ENCODE results near the gene KCND2. TPM values are rescaled to one million over a fixed set of nuclear protein-coding genes. Genes with fewer than 3 reads are reported as not detected.
"Not testable (repeated sequence)": the region's sequence is repeated elsewhere in the genome, so short reads cannot be mapped to it uniquely, and the experiment has no call there.

The KCND2 gene
- total and polyA plus RNA-seq, 5 donors: 0.02 to 0.18 (median 0.11) TPM; not detected in 2

DNA sequence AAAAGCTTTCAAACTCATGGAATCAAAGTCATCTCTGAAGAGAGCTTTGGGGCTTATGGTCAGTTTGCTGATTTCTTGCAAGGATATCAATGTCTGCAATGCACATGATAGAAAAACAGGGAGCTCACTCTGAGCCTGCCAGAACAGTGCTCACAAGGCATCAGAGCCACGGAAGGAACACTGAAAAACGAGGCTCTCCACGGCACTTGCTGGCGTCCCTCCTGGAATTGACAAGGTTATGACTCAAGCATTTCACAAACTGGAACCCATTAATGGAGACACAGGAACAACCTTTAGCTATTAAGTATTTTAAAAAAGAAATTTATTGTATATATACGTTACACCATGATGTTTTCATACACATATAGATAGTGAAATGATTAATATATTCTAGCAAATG lies 266.3 kb downstream of the KCND2 start:
- intact Hi-C loops (cut with DNase I): no loop called here
- Histone ChIP-seq H3K27me3 (ENCODE audit: control insufficient read depth, insufficient read depth) (no peaks in the 10 kb centered on the region), H3K9me3 (ENCODE audit: control insufficient read depth, low read length) (no peaks in the 10 kb centered on the region), H3K4me3 (ENCODE audit: low read length) (no peak overlapping the region), H3K27ac (ENCODE audit: low read length) (no peak overlapping the region), H3K4me1 (ENCODE audit: control insufficient read depth, insufficient read depth, low read length) (no peaks in the 10 kb centered on the region)
- ATAC-seq: no peak
- WGBS: 67% methylated on average over 5 of the region's 5 CpGs
- peak in 1 of 3 donors; percentile 2 for DNase-seq

DNA sequence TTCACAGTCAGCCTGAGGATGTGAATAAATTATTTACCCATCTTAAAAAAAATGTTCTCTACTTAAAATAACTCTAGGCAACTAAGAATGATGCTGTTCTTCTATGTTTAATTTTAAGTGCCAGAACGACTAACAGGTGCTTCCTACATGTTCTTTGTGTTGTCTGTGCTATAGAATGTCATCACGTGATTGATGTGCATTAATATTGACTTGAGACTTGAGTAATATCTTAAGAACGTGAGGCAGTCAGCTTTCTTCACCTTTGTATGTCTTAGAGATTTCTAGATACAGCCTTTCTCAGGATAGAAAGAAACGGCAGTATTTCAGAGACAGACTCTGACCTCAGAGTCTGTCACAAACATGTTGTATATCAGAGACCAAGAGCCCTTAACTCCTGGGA lies 274.6 kb downstream of the KCND2 start:
- intact Hi-C loops (cut with DNase I): no loop called here
- Histone ChIP-seq H3K27ac (ENCODE audit: low read length) (no peak overlapping the region), H3K9me3 (ENCODE audit: control insufficient read depth, low read length) (no peaks in the 10 kb centered on the region), H3K27me3 (ENCODE audit: control insufficient read depth, insufficient read depth) (no peaks in the 10 kb centered on the region), H3K4me1 (ENCODE audit: control insufficient read depth, insufficient read depth, low read length) (no peaks in the 10 kb centered on the region), H3K4me3 (ENCODE audit: low read length) (no peak overlapping the region)
- DNase-seq (no peak), ATAC-seq (no peak)
- WGBS: 50% methylated on average over 4 of the region's 4 CpGs

DNA sequence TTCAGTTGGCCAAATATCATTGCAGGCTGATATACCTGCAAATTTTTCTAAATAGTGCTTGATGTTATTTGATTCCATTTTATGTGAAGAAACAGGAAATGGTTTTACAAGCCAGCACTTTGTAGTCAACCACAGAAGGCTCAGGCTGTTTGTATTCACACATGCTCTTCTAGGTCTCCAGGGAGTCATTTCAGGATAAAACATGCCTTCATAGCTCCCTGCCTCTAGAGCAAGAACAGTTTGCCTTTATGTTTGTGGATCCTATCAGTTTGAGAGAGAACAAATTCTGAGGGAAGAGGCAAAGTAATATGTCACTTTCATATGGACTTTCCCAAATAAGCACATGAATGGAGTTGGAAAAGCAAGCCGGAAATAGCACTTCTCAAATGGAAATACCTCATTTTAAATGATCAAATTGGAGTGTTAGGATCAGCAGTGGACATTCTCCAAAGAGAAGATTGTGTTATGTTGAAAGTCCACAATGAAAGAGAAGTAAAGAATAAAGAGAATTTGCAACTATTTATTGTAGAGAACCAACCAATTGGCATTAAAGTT lies 277.6 kb downstream of the KCND2 start:
- intact Hi-C loops (cut with DNase I): no loop called here
- Histone ChIP-seq H3K27me3 (ENCODE audit: control insufficient read depth, insufficient read depth) (no peaks in the 10 kb centered on the region), H3K4me1 (ENCODE audit: control insufficient read depth, insufficient read depth, low read length) (no peaks in the 10 kb centered on the region), H3K4me3 (ENCODE audit: low read length) (no peak overlapping the region), H3K27ac (ENCODE audit: low read length) (no peak overlapping the region), H3K9me3 (ENCODE audit: control insufficient read depth, low read length) (no peaks in the 10 kb centered on the region)
- DNase-seq (no peak), ATAC-seq (no peak)
- 49% methylated on average over 1 of the region's 1 CpG for WGBS

DNA sequence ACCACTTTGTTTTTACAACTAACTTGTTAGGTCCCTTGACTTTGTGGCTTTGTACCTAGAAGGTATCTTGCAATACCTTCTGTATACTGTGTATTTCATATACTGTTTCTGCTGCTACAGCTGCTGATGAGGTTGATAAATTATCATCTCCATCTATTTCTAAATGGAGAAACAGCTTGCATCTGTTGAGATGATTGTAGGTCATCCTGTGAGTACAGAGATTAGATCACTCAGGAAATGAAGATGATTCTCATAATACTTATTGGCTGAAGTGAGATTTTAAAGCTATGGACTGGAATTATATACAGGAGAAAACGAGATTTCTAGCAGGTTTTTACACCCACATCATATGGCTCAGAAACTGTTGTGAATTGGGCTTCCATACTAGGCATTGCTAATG lies 280.5 kb downstream of the KCND2 start:
- no peak for ATAC-seq
- intact Hi-C loops (cut with DNase I): no loop called here
- Histone ChIP-seq H3K27ac (ENCODE audit: low read length) (no peak overlapping the region), H3K9me3 (ENCODE audit: control insufficient read depth, low read length) (no peaks in the 10 kb centered on the region), H3K4me3 (ENCODE audit: low read length) (no peak overlapping the region), H3K27me3 (ENCODE audit: control insufficient read depth, insufficient read depth) (no peaks in the 10 kb centered on the region), H3K4me1 (ENCODE audit: control insufficient read depth, insufficient read depth, low read length) (no peaks in the 10 kb centered on the region)
- no peak for DNase-seq
- 0% methylated on average over 1 of the region's 1 CpG for WGBS

DNA sequence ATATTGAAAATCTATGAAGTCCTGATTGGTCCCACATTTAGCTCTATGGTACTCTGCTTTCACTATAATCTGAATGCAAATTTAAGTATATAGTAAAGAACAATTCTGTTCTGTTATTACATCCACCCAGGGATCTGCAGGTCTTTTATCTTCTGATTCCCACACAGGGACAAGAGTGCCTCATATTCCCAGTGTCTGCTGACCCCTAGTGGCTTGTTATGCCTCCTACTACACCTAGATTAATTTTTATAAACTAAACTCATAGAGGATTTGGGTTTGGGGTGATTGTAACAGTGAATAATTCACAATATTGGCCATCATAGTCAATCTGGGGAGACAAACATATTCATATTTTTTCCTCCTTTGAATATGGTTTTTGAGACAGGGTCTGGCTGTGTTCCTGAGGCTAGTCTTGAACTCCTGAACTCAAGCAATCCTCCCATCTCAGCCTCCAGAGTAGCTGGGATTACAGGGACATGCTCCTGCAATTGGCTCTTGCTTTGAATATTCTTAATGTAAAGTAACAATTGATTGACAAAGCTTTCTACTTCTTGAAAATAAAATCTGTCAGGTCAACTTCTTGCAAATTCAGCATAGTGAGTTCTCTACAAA lies 282.1 kb downstream of the KCND2 start:
- H3K4me1 ChIP-seq (ENCODE audit: control insufficient read depth, insufficient read depth, low read length): no peaks in the 10 kb centered on the region
- ATAC-seq (no peak), DNase-seq (no peak)
- intact Hi-C loops (cut with DNase I): no loop called here
- no peaks in the 10 kb centered on the region for H3K9me3 ChIP-seq (ENCODE audit: control insufficient read depth, low read length)
- no peaks in the 10 kb centered on the region for H3K27me3 ChIP-seq (ENCODE audit: control insufficient read depth, insufficient read depth)
- no peak overlapping the region for H3K4me3 ChIP-seq (ENCODE audit: low read length)
- no peak overlapping the region for H3K27ac ChIP-seq (ENCODE audit: low read length)

DNA sequence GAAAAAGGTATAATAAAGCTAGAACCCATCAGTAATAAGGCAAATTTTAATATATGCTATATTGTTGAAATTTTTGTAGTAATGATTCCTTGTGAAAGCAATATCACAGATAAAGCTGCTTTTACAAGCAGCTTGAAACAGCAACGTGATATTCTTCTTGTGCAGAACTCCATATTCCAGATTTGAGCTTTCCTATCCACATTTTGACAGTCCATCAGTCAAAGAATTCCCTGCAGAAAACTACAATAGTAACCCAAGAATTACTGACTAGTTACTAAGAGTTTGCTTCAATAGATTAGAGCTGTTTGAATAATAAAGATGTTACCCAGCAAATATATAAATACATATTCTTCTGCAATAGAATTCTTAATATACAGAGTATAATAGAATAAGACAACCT lies 291.2 kb downstream of the KCND2 start:
- Histone ChIP-seq H3K27ac (ENCODE audit: low read length) (no peak overlapping the region), H3K9me3 (ENCODE audit: control insufficient read depth, low read length) (no peaks in the 10 kb centered on the region), H3K4me1 (ENCODE audit: control insufficient read depth, insufficient read depth, low read length) (no peaks in the 10 kb centered on the region), H3K27me3 (ENCODE audit: control insufficient read depth, insufficient read depth) (no peaks in the 10 kb centered on the region), H3K4me3 (ENCODE audit: low read length) (no peak overlapping the region)
- no peak for DNase-seq
- intact Hi-C loops (cut with DNase I): no loop called here
- 36% methylated on average over 1 of the region's 1 CpG for WGBS
- no peak for ATAC-seq

DNA sequence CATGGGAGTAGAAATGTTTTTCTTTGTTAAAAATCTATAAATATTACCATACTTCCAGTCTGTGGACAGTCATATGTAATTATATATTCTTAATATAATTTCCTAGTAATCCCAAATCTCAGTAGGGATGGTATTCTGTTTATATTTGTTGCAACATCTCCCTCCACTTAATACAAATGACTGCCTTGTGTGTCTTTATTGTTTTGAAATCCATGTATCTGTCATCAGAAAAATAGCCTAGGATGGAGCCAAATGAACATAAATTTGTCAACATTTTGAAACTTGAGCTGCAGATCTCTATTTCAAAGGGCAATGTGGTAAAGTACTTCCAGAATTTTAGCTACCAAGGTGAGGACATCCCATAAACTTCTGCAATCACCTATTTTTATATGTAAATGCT lies 294.2 kb downstream of the KCND2 start:
- H3K27ac ChIP-seq (ENCODE audit: low read length): no peak overlapping the region
- intact Hi-C loops (cut with DNase I): no loop called here
- no peaks in the 10 kb centered on the region for H3K9me3 ChIP-seq (ENCODE audit: control insufficient read depth, low read length)
- H3K4me1 ChIP-seq (ENCODE audit: control insufficient read depth, insufficient read depth, low read length): no peaks in the 10 kb centered on the region
- H3K4me3 ChIP-seq (ENCODE audit: low read length): no peak overlapping the region
- no peaks in the 10 kb centered on the region for H3K27me3 ChIP-seq (ENCODE audit: control insufficient read depth, insufficient read depth)
- DNase-seq (no peak), ATAC-seq (no peak)

DNA sequence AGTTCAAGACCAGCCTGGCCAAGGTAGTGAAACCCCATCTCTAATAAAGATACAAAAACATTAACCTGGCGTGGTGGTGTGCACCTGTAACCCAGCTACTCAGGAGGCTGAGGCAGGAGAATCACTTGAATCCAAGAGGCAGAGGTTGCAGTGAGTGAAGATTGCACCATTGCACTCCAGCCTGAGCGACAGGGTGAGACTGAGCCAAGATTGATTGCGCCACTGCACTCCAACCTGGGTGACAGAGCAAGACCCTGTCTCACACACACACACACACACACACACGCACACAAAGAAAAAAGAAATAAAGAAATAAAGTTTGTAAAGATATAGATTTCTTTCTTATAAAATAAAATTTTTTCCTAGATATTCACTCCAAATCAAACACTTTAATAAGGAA lies 305.7 kb downstream of the KCND2 start:
- H3K27me3 ChIP-seq (ENCODE audit: control insufficient read depth, insufficient read depth); DNase-seq; H3K4me3 ChIP-seq (ENCODE audit: low read length); H3K9me3 ChIP-seq (ENCODE audit: control insufficient read depth, low read length); intact Hi-C loops (cut with DNase I); ATAC-seq; H3K27ac ChIP-seq (ENCODE audit: low read length); H3K4me1 ChIP-seq (ENCODE audit: control insufficient read depth, insufficient read depth, low read length): not testable (repeated sequence)
- WGBS: 92% methylated on average over 4 of the region's 4 CpGs

DNA sequence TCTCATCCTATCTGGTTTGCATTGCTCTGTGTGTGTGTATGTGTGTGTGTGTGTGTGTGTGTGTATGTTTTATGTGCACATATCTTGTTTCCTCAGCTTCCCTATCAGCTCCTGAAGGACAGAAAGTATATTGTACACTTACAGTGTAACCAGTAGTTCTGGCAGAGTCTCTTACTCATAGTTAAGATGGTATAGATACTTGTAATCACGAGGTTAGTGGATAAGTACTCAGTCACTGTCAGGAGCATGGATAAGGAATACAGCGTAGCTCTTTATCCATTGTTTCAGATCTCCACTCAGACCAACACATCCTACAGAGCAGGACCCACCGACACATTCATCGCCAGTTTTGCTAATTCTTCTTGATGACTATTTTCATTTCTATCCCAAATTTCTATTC lies 309.9 kb downstream of the KCND2 start:
- H3K27me3 ChIP-seq (ENCODE audit: control insufficient read depth, insufficient read depth): no peaks in the 10 kb centered on the region
- H3K9me3 ChIP-seq (ENCODE audit: control insufficient read depth, low read length): no peaks in the 10 kb centered on the region
- no peak for DNase-seq
- intact Hi-C loops (cut with DNase I): loop anchor here in 1 of 4 donors (5.0 kb wide), 1 partner anchor 354 kb away; no protein-coding TSS in a partner anchor
- H3K4me3 ChIP-seq (ENCODE audit: low read length): no peak overlapping the region
- no peak overlapping the region for H3K27ac ChIP-seq (ENCODE audit: low read length)
- no peak for ATAC-seq
- WGBS: 72% methylated on average over 4 of the region's 4 CpGs
- H3K4me1 ChIP-seq (ENCODE audit: control insufficient read depth, insufficient read depth, low read length): no peaks in the 10 kb centered on the region

DNA sequence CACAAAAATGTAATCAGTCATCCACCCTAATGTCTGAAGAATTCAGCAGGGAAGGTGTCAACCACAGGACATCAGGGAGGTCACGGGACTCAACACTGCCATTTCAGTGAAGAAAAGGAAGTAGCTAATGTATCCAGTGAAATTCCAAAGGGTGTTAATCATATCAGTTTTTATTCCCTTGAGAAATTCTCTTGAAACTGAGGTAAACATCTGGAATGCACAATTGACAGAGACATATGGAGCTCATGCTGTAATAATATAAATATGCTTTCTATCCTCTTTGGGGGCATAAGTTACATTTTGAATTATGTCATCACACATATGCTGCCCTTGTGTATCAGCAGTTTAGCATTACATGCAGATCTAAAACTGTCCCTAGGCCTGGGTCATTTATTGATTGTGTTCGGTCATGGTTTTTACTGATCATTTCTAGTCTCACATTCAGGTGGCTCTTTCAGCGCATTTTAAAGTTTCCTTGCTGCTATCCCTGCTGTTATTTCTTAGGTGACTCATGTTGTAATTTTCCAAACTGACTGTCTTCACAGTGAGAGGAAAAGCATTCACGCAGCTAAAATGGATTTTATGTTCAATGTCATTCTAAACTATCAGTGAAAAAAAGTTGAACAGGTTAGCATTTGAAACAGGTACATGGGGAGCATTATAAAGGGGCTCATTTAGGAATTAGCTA lies 311.1 kb downstream of the KCND2 start:
- H3K4me1 ChIP-seq (ENCODE audit: control insufficient read depth, insufficient read depth, low read length): no peaks in the 10 kb centered on the region
- ATAC-seq (no peak), DNase-seq (no peak)
- WGBS: 64% methylated on average over 4 of the region's 4 CpGs
- no peak overlapping the region for H3K4me3 ChIP-seq (ENCODE audit: low read length)
- intact Hi-C loops (cut with DNase I): loop anchor here in 1 of 4 donors (5.0 kb wide), 1 partner anchor 353 kb away; no protein-coding TSS in a partner anchor
- H3K27me3 ChIP-seq (ENCODE audit: control insufficient read depth, insufficient read depth): no peaks in the 10 kb centered on the region
- H3K27ac ChIP-seq (ENCODE audit: low read length): no peak overlapping the region
- no peaks in the 10 kb centered on the region for H3K9me3 ChIP-seq (ENCODE audit: control insufficient read depth, low read length)

DNA sequence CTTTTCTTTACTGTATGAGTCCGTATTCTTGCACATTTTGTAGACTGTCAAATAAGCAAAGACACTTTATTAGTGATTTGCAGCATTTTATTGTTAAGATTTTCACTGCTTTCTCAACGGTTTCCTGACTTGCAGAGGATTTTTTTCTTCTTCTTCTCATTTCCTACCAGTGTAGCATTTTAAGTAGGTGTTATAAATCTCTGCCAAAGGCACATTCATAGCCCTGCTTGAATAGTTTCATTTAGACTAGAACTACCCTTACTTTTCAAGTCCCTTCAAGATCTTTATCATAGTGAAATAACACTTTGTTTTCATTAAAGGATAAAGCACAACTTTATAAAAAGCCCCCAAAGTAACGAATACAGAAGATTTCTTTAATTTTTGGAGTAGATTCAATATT lies 313.6 kb downstream of the KCND2 start:
- intact Hi-C loops (cut with DNase I): no loop called here
- WGBS: 44% methylated on average over 3 of the region's 3 CpGs
- no peaks in the 10 kb centered on the region for H3K27me3 ChIP-seq (ENCODE audit: control insufficient read depth, insufficient read depth)

More for the DNA sequence above, 313.6 kb downstream of the KCND2 start:
- H3K9me3 ChIP-seq (ENCODE audit: control insufficient read depth, low read length): no peaks in the 10 kb centered on the region
- H3K4me1 ChIP-seq (ENCODE audit: control insufficient read depth, insufficient read depth, low read length): no peaks in the 10 kb centered on the region
- ATAC-seq (no peak), DNase-seq (no peak)
- H3K4me3 ChIP-seq (ENCODE audit: low read length): no peak overlapping the region
- no peak overlapping the region for H3K27ac ChIP-seq (ENCODE audit: low read length)

All from right cardiac atrium (tissue), 5 donors.